ENCODE measurements around the gene GCSH. TPM values are rescaled to one million over a fixed set of nuclear protein-coding genes. Genes with fewer than 3 reads are reported as not detected.
A peak's percentile ranks its signal among the peaks of the same experiment; 100 is the strongest.

Gene GCSH
- polyA plus RNA-seq (2012; ENCODE audit: insufficient read length, low read depth), result 42.5 TPM

- no peak for TF ChIP-seq SIN3A (IDR thresholded peaks at IDR 0.05; ENCODE audit: borderline replicate concordance, insufficient read depth, low read length)
- TF ChIP-seq FOXP2 (optimal IDR thresholded peaks at IDR 0.05; ENCODE audit: borderline replicate concordance, extremely low read depth, extremely low read length, insufficient read depth), result peak; percentile 9
- TF ChIP-seq POLR2AphosphoS5 (IDR thresholded peaks at IDR 0.05; ENCODE audit: low read depth, low read length), result no peak
- TF ChIP-seq TAF1 (IDR thresholded peaks at IDR 0.05; ENCODE audit: borderline replicate concordance, insufficient read depth, low read length), result 0 out of 2 replicates have a peak, but pooled peaks have one; percentile 13
- TF ChIP-seq REST (IDR thresholded peaks at IDR 0.05; ENCODE audit: insufficient read depth in 1 of 2, low read depth in 2 of 2, low read length in 2 of 2), result no peak
These were observed at the start of gene GCSH for GRCh38 chr16:81095953-81096714. TSS of gene GCSH (minus strand) at chr16:81096395. CDS start at chr16:81096278, 117 bp downstream.

GRCh38 chr16:81143921-81144471 is 47.8 kb upstream of the GCSH start:
- TF ChIP-seq REST (IDR thresholded peaks at IDR 0.05; ENCODE audit: insufficient read depth in 1 of 2, low read depth in 2 of 2, low read length in 2 of 2), result no peak
- no peak for TF ChIP-seq FOXP2 (optimal IDR thresholded peaks at IDR 0.05; ENCODE audit: borderline replicate concordance, extremely low read depth, extremely low read length, insufficient read depth)

- TF ChIP-seq SIN3A (IDR thresholded peaks at IDR 0.05; ENCODE audit: borderline replicate concordance, insufficient read depth, low read length), result no peak
- no peak for TF ChIP-seq POLR2AphosphoS5 (IDR thresholded peaks at IDR 0.05; ENCODE audit: low read depth, low read length)
- TF ChIP-seq TAF1 (IDR thresholded peaks at IDR 0.05; ENCODE audit: borderline replicate concordance, insufficient read depth, low read length), result no peak
- TF ChIP-seq REST (IDR thresholded peaks at IDR 0.05; ENCODE audit: insufficient read depth in 1 of 2, low read depth in 2 of 2, low read length in 2 of 2), result no peak
- no peak for TF ChIP-seq FOXP2 (optimal IDR thresholded peaks at IDR 0.05; ENCODE audit: borderline replicate concordance, extremely low read depth, extremely low read length, insufficient read depth)
These were observed 46.7 kb upstream of the GCSH start for GRCh38 chr16:81142864-81143263.

GRCh38 chr16:81140930-81141780 is 45.0 kb upstream of the GCSH start:
- TF ChIP-seq FOXP2 (optimal IDR thresholded peaks at IDR 0.05; ENCODE audit: borderline replicate concordance, extremely low read depth, extremely low read length, insufficient read depth) (no peak), TAF1 (IDR thresholded peaks at IDR 0.05; ENCODE audit: borderline replicate concordance, insufficient read depth, low read length) (no peak), REST (IDR thresholded peaks at IDR 0.05; ENCODE audit: insufficient read depth in 1 of 2, low read depth in 2 of 2, low read length in 2 of 2) (no peak), POLR2AphosphoS5 (IDR thresholded peaks at IDR 0.05; ENCODE audit: low read depth, low read length) (no peak), SIN3A (IDR thresholded peaks at IDR 0.05; ENCODE audit: borderline replicate concordance, insufficient read depth, low read length) (no peak)
